ENCODE measurements around the gene ATP6V0A1.
A peak's percentile ranks its signal among the peaks of the same experiment; 100 is the strongest.
"Not testable (repeated sequence)": the region's sequence is repeated elsewhere in the genome, so short reads cannot be mapped to it uniquely, and the experiment has no call there.

Gene ATP6V0A1

DNA sequence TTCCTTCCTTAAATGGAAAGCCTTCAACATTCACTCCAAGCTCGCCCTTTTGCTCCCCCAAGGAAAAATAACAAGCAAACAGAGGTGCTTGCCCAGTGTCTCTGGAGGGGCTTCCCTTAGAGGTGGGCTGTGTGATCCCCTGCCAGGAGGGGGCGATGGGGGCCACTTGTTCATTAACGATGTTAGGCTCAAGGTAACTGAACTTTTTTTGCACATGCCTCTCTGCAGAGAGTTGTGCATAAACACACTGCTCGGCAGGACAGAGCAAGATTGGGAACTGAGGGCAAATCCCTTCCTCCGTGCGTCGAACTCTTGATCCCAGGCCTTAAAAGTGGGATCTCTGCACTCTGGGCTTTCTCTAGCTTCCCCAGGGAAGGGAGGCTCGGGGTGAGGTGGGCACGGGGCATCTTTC is 61.9 kb downstream of the ATP6V0A1 start:
- DNase-seq = no peak

DNA sequence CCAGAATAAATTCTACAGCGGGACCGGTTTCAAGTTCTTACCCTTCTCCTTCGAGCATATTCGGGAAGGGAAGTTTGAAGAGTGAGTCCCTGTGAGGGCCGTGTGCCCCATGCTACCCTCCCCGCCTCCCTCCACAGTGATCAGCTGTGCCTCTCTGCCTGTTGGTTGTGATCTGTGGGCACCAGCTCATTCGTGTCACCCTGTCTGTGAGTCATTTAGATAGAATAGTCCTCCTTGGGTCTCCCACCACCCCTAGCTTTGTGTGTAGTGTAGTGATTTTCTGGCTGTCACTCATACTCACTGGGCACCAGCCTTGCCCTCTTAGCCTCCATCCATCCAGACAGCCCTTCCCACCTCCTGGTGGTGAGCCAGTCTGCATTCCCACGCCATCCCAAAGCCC is 62.4 kb downstream of the ATP6V0A1 start:
- no peak for DNase-seq

DNA sequence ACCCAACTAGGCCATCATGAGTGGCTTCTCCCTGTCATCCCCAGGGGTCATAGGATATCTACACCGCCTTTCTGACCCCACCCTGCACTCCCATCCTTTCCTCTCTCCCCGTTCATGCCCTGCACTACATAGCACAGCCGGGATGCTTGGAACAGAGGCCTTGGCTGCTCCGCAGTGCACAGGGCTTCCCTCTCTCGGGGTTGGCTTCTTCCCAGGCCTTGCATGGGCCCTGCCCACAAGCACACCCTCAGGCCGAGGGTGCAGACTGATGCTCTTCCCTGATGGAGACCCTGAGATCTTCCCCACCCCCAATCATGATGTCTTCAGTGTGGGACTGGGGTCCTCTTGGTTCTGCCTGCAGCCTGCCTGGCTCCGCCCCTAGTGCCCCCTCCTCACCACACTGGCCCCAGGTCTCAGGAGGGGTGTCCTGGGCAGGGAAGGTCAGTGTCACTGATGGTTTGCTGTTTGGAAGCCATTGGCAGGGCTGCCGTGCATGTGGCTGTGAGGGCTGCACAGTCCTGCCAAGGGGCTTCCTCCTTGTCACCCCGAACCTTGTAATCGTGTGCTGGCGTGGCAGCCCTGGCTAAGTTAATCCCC is 63.1 kb downstream of the ATP6V0A1 start:
- DNase-seq = no peak

DNA sequence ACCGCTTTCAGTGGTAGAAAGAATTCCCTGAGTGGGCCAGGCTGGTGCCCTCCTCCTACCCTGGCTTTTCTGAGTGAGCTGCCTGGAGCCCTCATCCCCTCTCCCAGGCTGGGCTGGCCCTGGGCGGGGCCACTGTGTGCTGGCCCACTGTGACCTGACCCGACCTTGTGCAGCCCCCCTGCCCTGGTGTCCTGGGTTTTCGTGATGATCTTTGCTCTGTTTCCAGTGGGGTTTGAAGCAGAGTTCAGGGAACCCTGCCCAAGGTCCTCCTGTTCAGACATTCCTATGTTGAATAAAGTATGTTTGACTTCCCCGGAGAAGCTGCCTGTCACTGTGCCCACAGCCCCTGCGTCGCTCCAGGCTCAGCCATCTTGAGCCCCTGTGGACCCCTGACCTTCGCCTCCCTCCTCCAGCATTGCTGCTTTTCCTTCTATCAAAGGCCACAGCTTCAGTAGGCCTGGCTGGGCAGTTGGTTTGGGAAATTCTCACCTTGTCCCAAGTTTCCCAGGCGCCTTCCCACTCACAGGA is 63.6 kb downstream of the ATP6V0A1 start:
- DNase-seq = no peak

DNA sequence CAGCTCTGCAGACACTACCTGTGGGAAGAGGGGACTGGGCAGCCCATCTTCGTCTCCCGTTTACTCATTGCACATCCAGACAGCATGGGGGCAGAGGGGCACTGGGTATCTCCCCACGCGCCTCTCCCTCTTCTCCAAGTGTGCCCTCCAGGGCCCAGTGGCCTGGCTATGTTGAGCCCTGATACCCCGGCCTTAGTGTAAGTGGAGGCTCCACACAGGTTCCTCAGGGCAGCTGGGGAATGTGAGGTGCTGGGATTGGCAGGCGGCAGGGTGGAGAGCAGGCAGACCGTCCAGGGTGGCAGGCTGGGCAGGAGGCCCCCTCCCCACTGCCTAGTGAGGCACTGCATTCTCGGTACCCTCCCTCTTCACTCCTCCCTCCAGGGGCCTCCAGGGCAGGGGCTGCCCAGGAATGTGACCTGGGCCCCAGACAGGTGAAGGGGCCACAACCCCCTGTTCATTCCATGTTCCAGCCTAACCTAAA is 64.2 kb downstream of the ATP6V0A1 start:
- no peak for DNase-seq

DNA sequence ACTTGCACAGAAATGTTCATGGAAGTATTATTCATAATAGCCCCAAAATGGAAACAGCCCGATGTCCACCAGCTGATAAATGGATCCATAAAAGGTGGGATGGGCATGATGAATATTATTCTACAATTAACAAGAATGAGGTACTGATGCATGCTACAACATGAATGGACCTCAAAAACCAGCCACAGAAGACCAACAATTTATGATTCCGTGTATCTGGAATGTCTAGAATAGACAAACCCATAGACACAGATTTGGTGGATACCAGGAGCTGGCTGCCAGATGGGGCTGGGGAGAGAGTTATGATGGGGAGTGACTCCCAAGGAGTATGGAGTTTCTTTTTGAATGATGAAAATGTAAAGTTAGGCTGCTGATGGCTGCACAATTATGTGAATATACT is 66.5 kb downstream of the ATP6V0A1 start:
- no peak for DNase-seq

DNA sequence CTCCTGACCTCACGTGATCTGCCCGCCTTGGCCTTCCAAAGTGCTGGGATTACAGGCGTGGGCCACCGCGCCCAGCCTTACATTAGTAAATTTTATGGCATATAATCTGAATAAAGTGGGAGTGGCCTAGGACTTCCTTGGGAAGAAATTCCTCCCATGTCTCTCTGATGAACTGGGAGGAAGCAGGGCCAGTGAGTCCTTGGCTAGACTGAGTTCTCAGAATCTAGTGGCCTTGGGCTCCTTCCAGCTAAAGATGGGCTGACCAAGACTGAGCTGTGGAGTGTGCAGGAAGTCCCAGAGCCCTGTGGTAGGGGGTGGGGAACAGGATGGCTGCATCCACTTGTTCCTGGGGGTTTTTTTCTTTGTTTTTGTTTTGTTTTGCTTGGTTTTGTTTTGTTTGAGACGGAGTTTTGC is 67.4 kb downstream of the ATP6V0A1 start:
- no peak for DNase-seq

DNA sequence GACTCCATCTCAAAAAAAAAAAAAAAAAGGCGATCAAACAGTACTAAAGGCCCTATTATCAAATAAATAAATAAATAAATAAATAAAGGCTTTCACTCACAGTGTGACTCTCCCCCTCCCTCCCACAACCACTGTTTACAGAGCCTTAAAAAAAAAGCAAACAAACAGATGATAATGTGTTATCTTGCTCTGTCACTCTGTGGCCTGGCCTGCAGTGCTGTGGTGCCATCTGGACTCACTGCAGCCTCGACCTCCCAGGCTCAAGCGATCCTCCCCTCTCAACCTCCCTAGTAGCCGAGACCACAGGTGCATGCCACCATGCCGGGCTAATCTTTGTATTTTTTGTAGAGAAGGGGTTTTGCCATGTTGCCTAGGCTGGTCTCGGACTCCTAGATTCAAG is 69.3 kb downstream of the ATP6V0A1 start:
- DNase-seq = no peak

DNA sequence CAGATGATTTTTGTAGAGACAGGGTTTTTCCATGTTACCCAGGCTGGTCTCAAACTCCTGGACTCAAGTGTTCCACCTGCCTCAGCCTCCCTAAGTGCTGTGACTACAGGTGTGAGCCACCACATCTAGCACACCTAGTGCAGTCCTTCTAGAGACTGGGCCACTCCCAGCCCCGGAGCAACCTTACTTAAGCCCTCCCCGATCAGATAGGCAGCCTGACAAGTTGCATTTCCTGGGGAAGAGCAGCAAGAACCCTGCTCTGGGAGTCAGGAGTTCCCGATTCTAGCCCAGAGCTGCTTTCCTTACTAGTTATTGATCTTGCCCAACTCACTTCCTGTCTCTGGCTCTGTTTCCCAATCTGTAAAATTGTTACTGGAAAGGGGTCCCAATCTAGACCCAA is 70.4 kb downstream of the ATP6V0A1 start:
- no peak for DNase-seq

DNA sequence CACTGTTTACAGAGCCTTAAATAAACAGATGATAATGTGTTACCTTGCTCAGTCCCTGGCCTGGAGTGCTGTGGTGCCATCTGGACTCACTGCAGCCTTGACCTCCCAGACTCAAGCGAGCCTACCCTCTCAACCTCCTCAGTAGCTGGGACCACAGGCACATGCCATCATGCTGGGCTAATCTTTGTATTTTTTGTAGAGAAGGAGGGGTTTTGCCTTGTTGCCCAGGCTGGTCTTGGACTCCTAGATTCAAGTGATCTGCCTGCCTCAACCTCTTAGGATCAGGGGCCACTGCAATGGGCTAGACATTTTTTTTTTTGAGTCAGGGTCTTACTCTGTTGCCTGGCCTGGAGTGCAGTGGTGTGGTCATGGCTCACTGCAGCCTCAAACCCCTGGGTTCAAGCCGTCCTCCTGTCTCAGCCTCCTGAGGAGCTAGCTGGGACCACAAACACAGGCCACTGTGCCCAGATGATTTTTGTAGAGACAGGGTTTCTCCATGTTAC is 72.3 kb downstream of the ATP6V0A1 start:
- DNase-seq = no peak

DNA sequence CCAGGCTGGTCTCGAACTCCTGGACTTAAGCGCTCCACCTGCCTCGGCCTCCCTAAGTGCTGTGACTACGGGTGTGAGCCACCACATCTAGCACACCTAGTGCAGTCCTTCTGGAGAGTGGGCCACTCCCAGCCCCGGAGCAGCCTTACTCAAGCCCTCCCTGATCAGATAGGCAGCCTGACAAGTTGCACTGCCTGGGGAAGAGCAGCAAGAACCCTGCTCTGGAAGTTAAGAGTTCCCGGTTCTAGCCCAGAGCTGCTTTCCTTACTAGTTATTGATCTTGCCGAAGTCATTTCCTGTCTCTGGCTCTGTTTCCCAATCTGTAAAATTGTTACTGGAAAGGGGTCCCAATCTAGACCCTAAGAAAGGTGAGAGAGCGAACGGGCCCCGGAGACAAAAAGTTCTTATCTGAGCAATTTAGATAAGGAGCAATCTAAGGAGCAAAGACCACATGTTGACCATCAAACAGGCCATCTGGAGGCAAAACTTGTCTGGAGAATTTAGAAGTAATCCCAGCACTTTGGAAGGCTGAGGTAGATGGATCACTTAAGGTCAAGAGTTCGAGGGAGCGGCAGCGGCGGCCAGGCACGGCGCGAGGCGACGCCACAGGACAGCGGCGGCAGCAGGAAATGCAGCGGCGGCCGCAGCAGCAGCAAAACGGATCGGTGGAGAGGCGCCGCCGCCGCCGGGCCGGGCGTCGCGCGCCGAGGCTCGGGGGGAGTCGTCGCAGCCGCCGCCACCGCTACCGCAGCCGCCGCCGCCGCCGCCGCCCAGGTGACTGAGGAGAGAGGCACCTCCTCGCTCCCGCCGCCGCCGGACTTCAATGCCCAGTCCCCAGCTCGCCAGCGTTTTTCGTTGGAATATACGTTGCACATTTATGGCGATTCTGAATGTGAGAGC is 73.0 kb downstream of the ATP6V0A1 start:
- DNase-seq = peak; percentile 60

DNA sequence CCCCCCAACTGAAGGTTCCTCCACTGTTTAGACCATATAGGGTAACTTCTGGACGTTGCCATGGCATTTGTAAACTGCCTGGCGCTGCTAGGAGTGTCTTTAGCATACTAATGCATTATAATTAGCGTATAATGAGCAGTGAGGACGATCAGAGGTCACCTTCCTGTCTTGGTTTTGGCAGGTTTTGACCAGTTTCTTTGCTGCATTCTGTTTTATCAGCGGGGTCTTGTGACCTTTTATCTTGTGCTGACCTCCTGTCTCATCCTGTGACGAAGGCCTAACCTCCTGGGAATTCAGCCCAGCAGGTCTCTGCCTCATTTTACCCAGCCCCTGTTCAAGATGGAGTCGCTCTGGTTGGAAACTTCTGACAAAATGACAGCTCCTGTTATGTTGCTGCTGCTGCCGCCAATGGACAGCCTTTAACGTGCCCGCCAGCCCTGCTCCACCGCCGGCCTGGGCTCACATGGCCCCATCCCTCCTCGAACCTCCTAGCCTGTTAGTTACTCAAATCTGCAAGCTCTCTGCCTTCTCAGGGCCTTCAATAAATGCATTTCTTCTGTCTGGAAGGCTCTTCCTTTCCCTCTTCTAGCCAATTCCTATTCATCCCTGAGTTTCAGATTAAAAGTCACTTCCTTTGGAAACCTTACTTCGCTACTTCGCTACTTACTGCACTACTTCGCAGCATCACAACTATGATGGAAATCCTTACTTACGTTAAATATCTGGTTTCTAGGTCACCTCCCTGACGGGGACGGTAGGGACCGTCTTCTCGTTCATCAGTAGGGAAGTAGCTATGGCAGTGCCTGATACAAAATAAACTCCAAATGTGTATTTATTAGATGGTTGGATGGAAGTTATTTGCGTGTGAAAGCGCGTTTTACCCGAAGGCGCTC is 76.7 kb downstream of the ATP6V0A1 start:
- no peak for DNase-seq

DNA sequence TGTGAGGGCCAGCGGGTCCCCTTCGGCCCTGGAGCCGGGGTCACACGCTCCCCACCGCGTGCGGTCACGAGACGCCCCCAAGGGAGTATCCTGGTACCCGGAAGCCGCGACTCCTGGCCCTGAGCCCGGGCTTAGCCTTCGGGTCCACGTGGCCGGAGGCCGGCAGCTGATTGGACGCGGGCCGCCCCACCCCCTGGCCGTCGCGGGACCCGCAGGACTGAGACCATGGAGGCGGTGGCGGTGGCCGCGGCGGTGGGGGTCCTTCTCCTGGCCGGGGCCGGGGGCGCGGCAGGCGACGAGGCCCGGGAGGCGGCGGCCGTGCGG is 77.3 kb downstream of the ATP6V0A1 start, which contains the start of gene NAGLU:
Gene NAGLU (plus strand): TSS at position 194 of the 324 bp plus-strand sequence. CDS start 32 bp downstream, at position 226.
- DNase-seq = peak; percentile 87

DNA sequence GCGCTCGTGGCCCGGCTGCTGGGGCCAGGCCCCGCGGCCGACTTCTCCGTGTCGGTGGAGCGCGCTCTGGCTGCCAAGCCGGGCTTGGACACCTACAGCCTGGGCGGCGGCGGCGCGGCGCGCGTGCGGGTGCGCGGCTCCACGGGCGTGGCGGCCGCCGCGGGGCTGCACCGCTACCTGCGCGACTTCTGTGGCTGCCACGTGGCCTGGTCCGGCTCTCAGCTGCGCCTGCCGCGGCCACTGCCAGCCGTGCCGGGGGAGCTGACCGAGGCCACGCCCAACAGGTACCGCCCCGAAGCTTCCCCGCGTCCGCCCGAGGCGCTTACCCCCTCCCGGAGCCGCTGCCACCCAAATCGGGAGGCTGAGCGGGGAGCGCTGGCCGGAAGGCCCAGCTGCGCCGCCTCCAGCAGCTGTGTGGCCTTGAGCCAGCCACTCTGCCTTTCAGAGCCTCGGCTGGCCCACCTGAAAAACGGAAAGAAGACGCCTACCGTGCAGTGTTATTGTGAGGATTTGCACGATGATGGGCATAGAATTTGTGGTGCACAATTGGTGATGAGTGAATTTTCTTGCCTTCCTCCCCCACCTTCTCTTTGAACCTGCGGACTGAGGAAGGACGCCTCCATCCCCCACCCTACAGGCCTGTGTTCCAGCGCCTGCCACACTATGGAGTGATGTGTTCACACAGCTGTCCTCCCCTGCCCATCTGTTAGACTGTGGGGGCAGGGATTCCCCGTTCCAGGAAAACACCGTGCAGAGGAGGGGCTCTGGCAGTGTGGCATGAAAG is 77.9 kb downstream of the ATP6V0A1 start:
- peak; percentile 81 for DNase-seq

DNA sequence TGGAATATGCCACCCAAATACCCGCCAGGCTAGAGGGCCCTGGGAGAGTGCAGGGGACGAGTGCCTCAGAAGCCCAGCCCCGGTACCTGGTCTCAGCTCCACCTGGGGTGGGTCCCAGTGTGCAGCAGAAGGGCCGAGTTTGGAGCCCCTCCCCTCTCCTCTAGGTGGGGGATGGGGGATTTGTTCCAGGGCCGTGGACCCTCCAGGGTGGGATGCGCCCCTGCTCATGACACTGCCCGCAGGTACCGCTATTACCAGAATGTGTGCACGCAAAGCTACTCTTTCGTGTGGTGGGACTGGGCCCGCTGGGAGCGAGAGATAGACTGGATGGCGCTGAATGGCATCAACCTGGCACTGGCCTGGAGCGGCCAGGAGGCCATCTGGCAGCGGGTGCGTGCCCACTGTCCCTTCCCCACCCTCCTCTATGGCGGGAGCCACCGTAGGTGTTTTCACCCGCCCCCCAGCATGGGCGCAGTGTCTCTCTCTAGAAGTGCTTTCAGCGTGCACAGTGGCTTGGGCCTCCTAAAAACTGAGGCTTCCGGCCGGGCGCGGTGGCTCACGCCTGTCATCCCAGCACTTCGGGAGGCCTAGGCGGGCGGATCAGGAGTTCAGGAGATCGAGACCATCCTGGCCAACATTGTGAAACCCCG is 78.6 kb downstream of the ATP6V0A1 start:
- no peak for DNase-seq

DNA sequence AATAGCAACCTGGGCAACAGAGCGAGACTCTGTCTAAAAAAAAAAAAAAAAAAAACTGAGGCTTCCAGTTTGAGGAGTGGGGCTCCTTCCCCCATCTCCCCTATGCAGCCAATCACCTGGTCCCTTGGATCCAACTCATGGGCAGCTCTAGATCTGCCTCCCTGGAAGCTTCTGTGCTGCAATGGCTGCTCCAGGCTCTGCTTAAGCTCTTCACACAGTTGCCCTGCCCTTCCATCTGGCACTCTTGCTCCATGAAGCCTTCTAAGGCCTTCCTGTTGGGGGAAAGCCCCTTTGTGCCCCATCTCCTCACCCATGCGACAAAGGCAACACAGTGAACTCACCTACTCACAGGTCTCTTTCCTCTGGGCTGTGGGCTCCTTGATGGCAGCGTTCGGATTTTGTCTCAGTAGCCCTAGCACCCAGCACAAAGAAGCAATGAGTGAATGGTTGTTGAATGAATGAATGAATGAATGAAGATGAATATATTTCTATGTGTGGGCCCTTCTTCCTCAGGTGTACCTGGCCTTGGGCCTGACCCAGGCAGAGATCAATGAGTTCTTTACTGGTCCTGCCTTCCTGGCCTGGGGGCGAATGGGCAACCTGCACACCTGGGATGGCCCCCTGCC is 79.3 kb downstream of the ATP6V0A1 start:
- DNase-seq = peak; percentile 29

DNA sequence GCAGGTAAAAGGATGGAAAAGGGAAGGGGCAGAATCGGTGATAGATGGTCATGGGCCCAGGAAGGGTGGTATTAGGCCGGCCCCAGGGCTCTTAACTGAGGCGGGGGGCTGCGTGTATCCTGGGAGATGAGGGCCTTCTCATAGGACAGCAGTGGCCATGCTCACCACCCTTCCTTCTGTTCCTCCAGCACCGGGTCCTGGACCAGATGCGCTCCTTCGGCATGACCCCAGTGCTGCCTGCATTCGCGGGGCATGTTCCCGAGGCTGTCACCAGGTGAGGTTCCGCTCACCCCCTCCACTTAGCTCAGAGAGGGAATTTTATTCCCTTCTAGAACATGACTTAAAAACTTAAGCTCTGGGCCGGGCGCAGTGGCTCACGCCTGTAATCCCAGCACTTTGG is 79.8 kb downstream of the ATP6V0A1 start:
- DNase-seq = no peak

DNA sequence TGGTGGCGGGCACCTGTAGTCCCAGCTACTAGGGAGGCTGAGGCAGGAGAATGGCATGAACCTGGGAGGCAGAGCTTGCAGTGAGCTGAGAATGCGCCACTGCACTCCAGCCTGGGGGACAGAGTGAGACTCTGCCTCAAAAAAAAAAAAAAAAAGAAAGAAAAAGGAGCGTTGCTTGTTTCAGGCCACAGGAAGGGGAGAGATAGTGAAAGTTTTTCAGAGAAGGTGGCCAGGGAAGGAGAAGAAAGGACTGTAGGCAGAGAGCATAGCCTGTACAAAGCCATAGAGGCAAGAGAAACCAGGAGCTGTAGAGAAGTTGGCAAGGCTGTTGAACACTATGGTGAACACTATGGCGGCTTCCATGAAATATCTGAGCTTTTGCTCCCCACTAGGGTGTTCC is 81.9 kb downstream of the ATP6V0A1 start:
- DNase-seq = not testable (repeated sequence)

DNA sequence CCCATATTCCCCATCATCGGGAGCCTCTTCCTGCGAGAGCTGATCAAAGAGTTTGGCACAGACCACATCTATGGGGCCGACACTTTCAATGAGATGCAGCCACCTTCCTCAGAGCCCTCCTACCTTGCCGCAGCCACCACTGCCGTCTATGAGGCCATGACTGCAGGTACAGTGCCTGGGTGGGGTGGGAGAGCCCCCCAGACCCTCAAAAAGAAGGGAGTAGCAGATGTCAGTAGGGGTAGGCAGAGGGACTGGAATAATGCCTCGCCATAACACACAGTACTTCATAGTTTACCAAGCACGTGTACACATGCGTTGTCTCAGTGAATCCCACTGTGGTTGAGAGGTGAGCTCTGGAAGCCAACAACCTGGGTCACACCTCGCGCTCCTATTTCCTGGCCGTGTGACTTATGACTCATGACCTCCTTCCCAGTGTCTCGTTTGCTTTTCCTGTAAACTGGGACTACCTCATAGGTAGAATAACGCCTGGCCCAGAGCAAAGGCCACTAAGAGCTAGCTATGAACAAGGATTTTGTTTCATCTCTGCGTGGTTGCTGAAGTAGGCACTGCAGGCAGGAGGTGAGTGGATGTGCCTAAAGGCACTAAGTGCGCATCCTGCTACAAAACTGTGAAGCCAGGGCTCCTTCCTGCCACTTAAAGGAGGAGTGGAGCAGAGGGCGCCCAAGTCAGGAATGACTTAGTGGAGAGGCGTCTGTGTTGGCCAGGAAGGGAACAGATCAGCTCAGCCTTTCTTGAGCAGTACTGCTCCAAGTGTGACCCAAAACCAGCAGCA is 82.6 kb downstream of the ATP6V0A1 start:
- no peak for DNase-seq

All from NCI-H2171 treated with DMSO at 0.1 percent for 48 hours (cell line).